B cell (primary cell): ENCODE results near the gene CGB3. TPM values are rescaled to one million over a fixed set of nuclear protein-coding genes. Genes with fewer than 3 reads are reported as not detected.
"Not testable (repeated sequence)": the region's sequence is repeated elsewhere in the genome, so short reads cannot be mapped to it uniquely, and the experiment has no call there.

Experiments used
- ATAC-seq: fragments of 200-7000 bp; cut with Tn5 transposase; one replicate; pipeline ENCODE4 v1.10.0; 2021; ENCODE audit warnings: low read depth, mild to moderate bottlenecking, moderate number of reproducible peaks, moderate library complexity
- CTCF ChIA-PET: fragments of 350-600 bp; sonication (Branson Sonifier 250); formaldehyde crosslinking; loops from one replicate; lab custom pipeline; 2021; ENCODE audit warnings: antibody characterized with exemption, inconsistent platforms; lab: Charles Lee
- POLR2A ChIA-PET: fragments of 350-600 bp; sonication (Branson Sonifier 250); formaldehyde crosslinking; loops from one replicate; lab custom pipeline; 2021; ENCODE audit warnings: antibody characterized with exemption; lab: Charles Lee
- DNase-seq: peaks from one replicate; pipeline ENCODE4 v3.0.0; 2013
- H2AFZ ChIP-seq: 2 replicates; pipeline ENCODE4 v1.6.1; 2012; ENCODE audit warnings: mild to moderate bottlenecking, low read depth, low read length; ENCODE audit not compliant: insufficient read depth, poor library complexity, severe bottlenecking
- H3K27ac ChIP-seq, 2 donors: 1 replicate in 1 of 2; 2 replicates in 1 of 2; pipeline ENCODE4 v1.5.1; 2012 to 2013; ENCODE audit warnings: low read length in 2 of 2, mild to moderate bottlenecking in 2 of 2, moderate library complexity in 1 of 2
- H3K27me3 ChIP-seq, 4 experiments: fragments of 200-600 bp in 1 of 4; sonication (generic) in 1 of 4; replicated peaks in 1 of 4; 1 replicate in 2 of 4; 2 replicates in 2 of 4; pipeline versions ENCODE4 v1.6.1 to v1.7.0; 2013 to 2016; ENCODE audit warnings: low read length in 3 of 4, mild to moderate bottlenecking in 2 of 4, mixed read lengths in 1 of 4, moderate library complexity in 1 of 4; ENCODE audit not compliant: insufficient read depth in 4 of 4, control insufficient read depth in 3 of 4; ENCODE audit errors: control extremely low read depth in 1 of 4
- H3K36me3 ChIP-seq, 2 experiments: replicated peaks in 1 of 2; 1 replicate in 1 of 2; 2 replicates in 1 of 2; pipeline versions ENCODE4 v1.6.1 to v1.7.1; 2013; ENCODE audit warnings: low read length in 1 of 2; ENCODE audit not compliant: insufficient read depth in 2 of 2, control insufficient read depth in 1 of 2; ENCODE audit errors: control extremely low read depth in 1 of 2, extremely low read depth in 1 of 2
- H3K4me1 ChIP-seq, 2 donors: fragments of 200-600 bp in 1 of 2; sonication (generic) in 1 of 2; 1 replicate in 1 of 2; 2 replicates in 1 of 2; pipeline versions ENCODE4 v1.5.1 to v1.6.1; 2013 to 2017; ENCODE audit warnings: low read length in 2 of 2; ENCODE audit not compliant: control insufficient read depth in 2 of 2, insufficient read depth in 2 of 2
- H3K4me2 ChIP-seq: replicated peaks from 2 replicates; pipeline ENCODE3; 2012; ENCODE audit warnings: mild to moderate bottlenecking, low read depth, low read length; ENCODE audit not compliant: poor library complexity, severe bottlenecking
- H3K4me3 ChIP-seq, 5 experiments: fragments of 200-600 bp in 1 of 5; sonication (generic) in 1 of 5; 1 replicate in 3 of 5; 2 replicates in 2 of 5; pipeline versions ENCODE4 v1.5.1 to v1.7.0; 2011 to 2016; ENCODE audit warnings: low read length in 4 of 5, mild to moderate bottlenecking in 4 of 5, low read depth in 2 of 5, control low read depth in 1 of 5, moderate library complexity in 1 of 5; ENCODE audit not compliant: insufficient read depth in 1 of 5; ENCODE audit errors: control extremely low read depth in 1 of 5, extremely low read depth in 1 of 5
- H3K79me2 ChIP-seq: fragments of 200-600 bp; sonication (generic); one replicate; pipeline ENCODE4 v1.6.0; 2016; ENCODE audit warnings: low read length; ENCODE audit not compliant: control insufficient read depth, insufficient read depth
- H3K9ac ChIP-seq: fragments of 200-600 bp; sonication (generic); 2 replicates; pipeline ENCODE4 v1.6.1; 2017; ENCODE audit warnings: mild to moderate bottlenecking, low read length, moderate library complexity
- H3K9me3 ChIP-seq, 3 donors: one replicate each; pipeline versions ENCODE4 v1.6.1 to v1.7.1; 2013; ENCODE audit warnings: low read length in 2 of 3; ENCODE audit not compliant: control insufficient read depth in 2 of 3, insufficient read depth in 1 of 3; ENCODE audit errors: control extremely low read depth in 1 of 3
- H4K20me1 ChIP-seq: 2 replicates; pipeline ENCODE4 v1.6.0; 2012; ENCODE audit warnings: mild to moderate bottlenecking, low read length; ENCODE audit not compliant: insufficient read depth, control insufficient read depth, poor library complexity, severe bottlenecking
- H3K27ac Mint-ChIP-seq: one replicate; pipeline ENCODE4 v1.8.0; 2021; ENCODE audit warnings: mixed read lengths
- H3K27me3 Mint-ChIP-seq: one replicate; pipeline ENCODE4 v1.8.0; 2021; ENCODE audit warnings: mixed read lengths
- H3K4me1 Mint-ChIP-seq: one replicate; pipeline ENCODE4 v1.8.0; 2021; ENCODE audit warnings: mixed read lengths
- H3K4me3 Mint-ChIP-seq: one replicate; pipeline ENCODE4 v1.8.0; 2021; ENCODE audit warnings: mixed read lengths
- H3K9me3 Mint-ChIP-seq: one replicate; pipeline ENCODE4 v1.8.0; 2022; ENCODE audit warnings: mixed read lengths; ENCODE audit not compliant: insufficient read depth
- CTCF ChIP-seq: fragments of 200-600 bp; IDR thresholded peaks from one replicate; pipeline ENCODE4 v1.8.0; 2022; ENCODE audit warnings: antibody characterized with exemption, mild to moderate bottlenecking
- WGBS: methylation state at CpG from one replicate; pipeline ENCODE4 v1.1.5; 2013; ENCODE audit warnings: missing lambda C conversion rate; ENCODE audit not compliant: insufficient coverage; 5-methylcytosine and 5-hydroxymethylcytosine counted together
- intact Hi-C: fragments of 100-400 bp; cut with micrococcal nuclease; formaldehyde crosslinking; loops from one replicate; pipeline ENCODE4 v1.10.0; 2022
- polyA plus RNA-seq: library from polyadenylated mRNA; depleted of rRNA; stranded (reverse); fragments of >200 nt; gene quantifications from 2 replicates; pipeline ENCODE4 v1.2.3, GENCODE V29; 2012
- total RNA-seq, 2 donors: library from RNA; stranded (reverse); fragments of 120-200 nt in 1 of 2; gene quantifications; 1 replicate in 1 of 2; 2 replicates in 1 of 2; pipeline versions ENCODE4 v1.2.3 to v1.2.4, GENCODE V29; 2013 to 2022

Gene CGB3
- total and polyA plus RNA-seq, 2 donors (not counting 1 experiment from before 2014, with no cell fraction given), result not detected

DNA sequence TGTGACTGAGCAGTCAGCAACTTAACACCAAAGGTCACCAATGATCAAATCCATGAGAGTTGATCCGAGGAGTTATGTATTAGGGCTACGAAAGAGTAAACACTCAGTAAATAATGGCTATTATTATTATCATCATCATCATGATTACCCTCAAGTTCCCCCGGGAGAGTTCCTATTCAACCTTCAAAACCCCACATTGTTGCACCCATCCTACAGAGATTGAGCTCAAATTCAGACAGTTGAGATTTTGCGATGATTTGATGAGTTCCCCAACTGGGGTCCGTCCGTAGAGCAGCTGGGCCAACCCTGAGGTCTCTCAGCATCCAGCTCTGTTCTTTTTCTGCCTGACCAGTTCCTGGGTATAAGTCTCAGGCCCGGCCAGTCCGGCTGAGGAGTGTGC, 14.0 kb upstream of the CGB3 start:
- H3K27ac ChIP-seq, intact Hi-C loops, H3K4me3 Mint-ChIP-seq, ATAC-seq, H3K4me1 ChIP-seq, H3K4me2 ChIP-seq, DNase-seq, H3K4me3 ChIP-seq, H3K27ac Mint-ChIP-seq, H4K20me1 ChIP-seq, H3K9me3 Mint-ChIP-seq, H3K9ac ChIP-seq, H3K4me1 Mint-ChIP-seq, H3K27me3 ChIP-seq, POLR2A ChIA-PET, H3K36me3 ChIP-seq, H3K79me2 ChIP-seq, H3K9me3 ChIP-seq, H2AFZ ChIP-seq: not testable (repeated sequence)
- WGBS, result 100% methylated on average over 1 of the region's 8 CpGs
- H3K27me3 Mint-ChIP-seq, result peaks cover 11% of the 10 kb centered on the region
- CTCF ChIA-PET, result interaction anchor here (0.6 kb wide), 1 partner anchor 34 kb away, joined by 3 read pairs; no protein-coding TSS in a partner anchor

GRCh38 chr19:49036815-49037214, 12.7 kb upstream of the CGB3 start, which contains the start of gene CGB1:
Gene CGB1, minus strand, starts transcription at chr19:49036895. Its CDS starts 184 bp downstream, at chr19:49036711.
- H3K27ac ChIP-seq, H3K4me2 ChIP-seq, H3K27me3 Mint-ChIP-seq, H3K9ac ChIP-seq, H3K36me3 ChIP-seq, H3K4me3 ChIP-seq, H3K79me2 ChIP-seq, H3K4me1 Mint-ChIP-seq, intact Hi-C loops, H2AFZ ChIP-seq, ATAC-seq, POLR2A ChIA-PET, H3K4me3 Mint-ChIP-seq, H3K9me3 Mint-ChIP-seq, H3K9me3 ChIP-seq, CTCF ChIA-PET, H3K27me3 ChIP-seq, H3K4me1 ChIP-seq, H4K20me1 ChIP-seq: not testable (repeated sequence)
- peak; percentile 22 for DNase-seq
- TF ChIP-seq CTCF, result peak; percentile 43
- H3K27ac Mint-ChIP-seq, result peak within 1 kb of the TSS; percentile 26
- 49% methylated on average over 9 of the region's 18 CpGs for WGBS
